Measurements from ENCODE around the gene ADPRS.

Gene ADPRS

GRCh38 chr1:36124404-36125128 is 35.9 kb downstream of the ADPRS start:
- no peak for DNase-seq
- Histone ChIP-seq H3K27me3 (no peaks in the 10 kb centered on the region), H3K4me3 (ENCODE audit: low read depth, low read length) (no peak overlapping the region), H3K9me3 (no peaks in the 10 kb centered on the region), H3K4me1 (no peaks in the 10 kb centered on the region), H3K36me3 (no peaks in the 10 kb centered on the region)
- TF ChIP-seq, protein P1, sequence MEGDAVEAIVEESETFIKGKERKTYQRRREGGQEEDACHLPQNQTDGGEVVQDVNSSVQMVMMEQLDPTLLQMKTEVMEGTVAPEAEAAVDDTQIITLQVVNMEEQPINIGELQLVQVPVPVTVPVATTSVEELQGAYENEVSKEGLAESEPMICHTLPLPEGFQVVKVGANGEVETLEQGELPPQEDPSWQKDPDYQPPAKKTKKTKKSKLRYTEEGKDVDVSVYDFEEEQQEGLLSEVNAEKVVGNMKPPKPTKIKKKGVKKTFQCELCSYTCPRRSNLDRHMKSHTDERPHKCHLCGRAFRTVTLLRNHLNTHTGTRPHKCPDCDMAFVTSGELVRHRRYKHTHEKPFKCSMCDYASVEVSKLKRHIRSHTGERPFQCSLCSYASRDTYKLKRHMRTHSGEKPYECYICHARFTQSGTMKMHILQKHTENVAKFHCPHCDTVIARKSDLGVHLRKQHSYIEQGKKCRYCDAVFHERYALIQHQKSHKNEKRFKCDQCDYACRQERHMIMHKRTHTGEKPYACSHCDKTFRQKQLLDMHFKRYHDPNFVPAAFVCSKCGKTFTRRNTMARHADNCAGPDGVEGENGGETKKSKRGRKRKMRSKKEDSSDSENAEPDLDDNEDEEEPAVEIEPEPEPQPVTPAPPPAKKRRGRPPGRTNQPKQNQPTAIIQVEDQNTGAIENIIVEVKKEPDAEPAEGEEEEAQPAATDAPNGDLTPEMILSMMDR (IDR thresholded peaks at IDR 0.05; ENCODE audit: low read depth, low read length) = no peak

DNA sequence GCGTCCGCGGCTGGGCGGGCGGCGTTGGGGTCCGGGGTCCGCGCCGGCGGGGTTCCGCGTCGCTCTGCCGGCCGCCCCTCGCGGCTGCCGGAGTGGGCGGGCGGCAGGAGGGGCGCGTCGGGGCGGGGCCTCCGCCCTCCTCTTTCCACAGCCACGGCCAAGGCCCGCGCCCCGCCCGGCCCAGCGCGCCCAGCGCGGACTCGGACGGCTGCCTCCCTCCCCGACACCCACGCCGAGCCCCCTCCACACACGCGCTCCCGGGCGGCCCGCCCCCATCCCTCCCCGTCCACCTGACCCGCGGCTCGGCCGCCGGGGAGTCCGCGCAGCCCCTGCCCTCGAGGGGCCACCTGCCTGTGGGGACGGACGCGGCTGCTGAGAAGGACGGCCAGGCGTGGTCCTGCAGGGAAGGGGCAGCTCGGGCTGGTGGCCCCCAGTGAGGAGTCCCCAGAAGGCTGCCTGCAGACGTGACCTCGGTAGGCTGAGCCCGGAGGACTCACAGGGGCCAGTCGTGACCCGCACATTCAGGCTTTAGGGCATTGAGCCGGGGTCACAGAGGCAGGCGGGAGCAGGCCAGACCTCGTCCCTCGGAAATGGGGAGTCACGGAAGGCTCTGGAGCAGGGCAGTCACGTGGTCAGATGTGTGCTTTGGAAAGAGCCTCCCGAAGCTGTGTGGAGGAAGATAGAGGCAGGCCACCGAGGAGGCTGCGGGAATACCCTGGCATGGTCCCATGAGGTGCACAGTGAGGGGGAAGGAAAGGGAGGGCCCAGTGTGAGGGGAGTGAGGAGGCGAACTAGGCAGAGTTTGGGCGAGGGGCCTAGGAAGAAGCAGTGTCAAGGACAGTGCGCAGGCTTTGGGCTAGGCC is 36.7 kb downstream of the ADPRS start, which contains the start of gene COL8A2:
COL8A2 (minus strand) TSS at position 94 of the 863 bp plus-strand sequence. CDS start 24,980 bp downstream, outside the sequence.
- no peaks in the 10 kb centered on the region for H3K27me3 ChIP-seq
- no peaks in the 10 kb centered on the region for H3K36me3 ChIP-seq
- H3K9me3 ChIP-seq = no peaks in the 10 kb centered on the region
- TF ChIP-seq, protein P1 (IDR thresholded peaks at IDR 0.05; ENCODE audit: low read depth, low read length) = no peak
- no peak for DNase-seq
- no peak within 1 kb of the TSS for H3K4me3 ChIP-seq (ENCODE audit: low read depth, low read length)
- no peaks in the 10 kb centered on the region for H3K4me1 ChIP-seq

DNA sequence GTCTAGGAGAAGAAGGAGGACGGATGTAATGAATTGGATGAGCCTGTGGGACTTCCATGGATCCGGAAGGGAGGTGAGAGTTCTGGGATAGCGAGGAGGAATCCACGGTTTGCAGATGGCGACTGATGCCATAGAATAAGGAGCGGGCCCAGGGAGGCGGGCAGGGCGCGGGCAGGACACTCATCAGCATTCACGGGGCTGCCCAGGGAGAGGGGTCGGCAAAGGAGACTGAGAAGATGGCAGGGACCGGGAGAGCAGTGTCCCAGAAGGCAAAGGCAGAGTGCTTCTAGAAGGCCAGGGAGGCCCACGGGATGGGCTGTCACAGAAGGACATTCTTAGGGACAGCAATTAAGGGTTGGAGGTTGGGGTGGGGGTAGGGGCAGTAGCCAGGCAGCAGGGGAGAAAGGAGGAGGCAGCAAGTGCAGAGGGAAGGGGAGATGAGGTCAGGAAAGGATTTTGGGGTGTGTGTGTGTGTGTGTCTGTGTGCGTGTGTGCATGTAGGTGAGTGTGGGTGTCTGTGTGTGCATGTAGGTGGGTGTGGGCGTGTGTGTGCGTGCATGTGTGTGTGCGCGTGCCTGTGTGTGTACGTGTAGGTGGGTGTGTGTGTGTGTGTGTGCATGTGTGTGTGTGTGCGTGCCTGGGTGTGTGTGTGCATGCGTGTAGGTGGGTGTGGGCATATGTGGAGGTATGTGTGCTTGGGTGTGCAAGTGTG is 37.5 kb downstream of the ADPRS start:
- no peaks in the 10 kb centered on the region for H3K36me3 ChIP-seq
- no peaks in the 10 kb centered on the region for H3K9me3 ChIP-seq
- no peaks in the 10 kb centered on the region for H3K27me3 ChIP-seq
- H3K4me1 ChIP-seq = no peaks in the 10 kb centered on the region
- H3K4me3 ChIP-seq (ENCODE audit: low read depth, low read length) = no peak overlapping the region
- no peak for DNase-seq
- TF ChIP-seq, protein P1 (IDR thresholded peaks at IDR 0.05; ENCODE audit: low read depth, low read length) = no peak

GRCh38 chr1:36126797-36127500 is 38.3 kb downstream of the ADPRS start:
- Histone ChIP-seq H3K36me3 (no peaks in the 10 kb centered on the region), H3K4me1 (no peaks in the 10 kb centered on the region), H3K27me3 (no peaks in the 10 kb centered on the region), H3K4me3 (ENCODE audit: low read depth, low read length) (no peak overlapping the region), H3K9me3 (no peaks in the 10 kb centered on the region)
- no peak for DNase-seq
- TF ChIP-seq, protein P1 (IDR thresholded peaks at IDR 0.05; ENCODE audit: low read depth, low read length) = no peak

DNA sequence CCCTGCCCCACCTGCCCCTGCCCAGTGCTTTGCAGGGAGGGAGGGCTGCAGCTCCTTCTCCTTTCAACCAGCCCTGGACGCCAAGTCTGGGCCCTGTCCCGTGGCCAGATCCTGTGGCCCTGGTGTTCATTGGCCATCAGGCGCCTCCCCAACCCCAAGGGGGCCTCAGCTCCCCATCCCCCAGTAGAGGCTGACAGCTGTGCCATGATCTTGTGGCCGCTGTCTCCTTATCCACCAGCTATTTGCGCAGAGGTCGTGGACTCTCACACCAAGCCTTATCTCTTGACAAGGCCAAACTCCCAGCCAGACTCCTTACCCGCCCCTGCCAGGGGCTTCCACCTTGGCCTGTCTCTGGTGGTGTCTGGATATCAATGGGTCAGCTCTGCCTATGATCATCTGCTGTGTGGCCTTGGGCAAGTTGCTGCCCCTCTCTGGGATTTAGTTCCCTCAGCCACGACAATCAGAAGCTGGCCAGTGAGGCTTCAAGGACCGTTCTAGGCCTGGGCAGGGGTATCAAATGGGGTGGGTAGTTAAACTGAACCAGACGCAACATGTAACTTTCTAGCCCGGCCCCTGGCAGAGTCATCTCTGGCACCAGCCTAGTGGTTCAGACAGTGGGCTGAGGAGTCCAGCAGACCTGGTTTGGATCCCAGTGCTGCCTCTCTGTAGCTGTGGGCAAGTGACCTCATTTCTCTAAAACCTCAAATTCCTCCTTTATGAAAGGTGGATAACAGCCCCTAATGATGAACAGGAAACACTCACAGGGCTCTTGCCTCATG is 39.6 kb downstream of the ADPRS start:
- no peaks in the 10 kb centered on the region for H3K27me3 ChIP-seq
- H3K9me3 ChIP-seq = no peaks in the 10 kb centered on the region
- DNase-seq = no peak
- no peak overlapping the region for H3K4me3 ChIP-seq (ENCODE audit: low read depth, low read length)
- H3K36me3 ChIP-seq = no peaks in the 10 kb centered on the region
- TF ChIP-seq, protein P1 (IDR thresholded peaks at IDR 0.05; ENCODE audit: low read depth, low read length) = no peak
- no peaks in the 10 kb centered on the region for H3K4me1 ChIP-seq

Data from BE2C (cell line).